Mesendoderm (in vitro differentiated cells): ENCODE data around the gene SLC10A7.

Experiments used
- DNase-seq: peaks from one replicate; pipeline ENCODE4 v3.0.0; 2013
- H2AK5ac ChIP-seq: 2 replicates; pipeline ENCODE4 v1.6.1; 2013; ENCODE audit warnings: low read length, inconsistent platforms
- H2BK120ac ChIP-seq: 2 replicates; pipeline ENCODE4 v1.6.1; 2013; ENCODE audit warnings: low read depth, mild to moderate bottlenecking, low read length, moderate library complexity, mixed read lengths
- H2BK15ac ChIP-seq: replicated peaks from 2 replicates; pipeline ENCODE4 v1.6.1; 2013; ENCODE audit warnings: low read depth, mild to moderate bottlenecking, moderate library complexity
- H2BK5ac ChIP-seq: 2 replicates; pipeline ENCODE4 v1.6.1; 2013; ENCODE audit warnings: low read length, inconsistent platforms
- H3K18ac ChIP-seq: 2 replicates; pipeline ENCODE4 v1.6.1; 2013; ENCODE audit warnings: mild to moderate bottlenecking, low read length, mixed read lengths
- H3K23ac ChIP-seq: one replicate; pipeline ENCODE4 v1.6.1; 2013; ENCODE audit warnings: low read length
- H3K27ac ChIP-seq: 2 replicates; pipeline ENCODE4 v1.5.1; 2013; ENCODE audit warnings: low read depth, mild to moderate bottlenecking, inconsistent platforms, low read length, moderate library complexity
- H3K27me3 ChIP-seq: 2 replicates; pipeline ENCODE4 v1.6.1; 2013; ENCODE audit warnings: low read length, control low read depth, mild to moderate bottlenecking, inconsistent platforms; ENCODE audit not compliant: insufficient read depth, poor library complexity
- H3K36me3 ChIP-seq: 2 replicates; pipeline ENCODE4 v1.6.1; 2013; ENCODE audit warnings: low read length, inconsistent platforms; ENCODE audit not compliant: control insufficient read depth, insufficient read depth
- H3K4ac ChIP-seq: one replicate; pipeline ENCODE4 v1.6.1; 2013; ENCODE audit warnings: low read depth, mild to moderate bottlenecking, low read length, moderate library complexity
- H3K4me1 ChIP-seq: 2 replicates; pipeline ENCODE4 v1.6.1; 2013; ENCODE audit warnings: low read depth, low read length, inconsistent platforms; ENCODE audit not compliant: control insufficient read depth
- H3K4me2 ChIP-seq: 2 replicates; pipeline ENCODE4 v1.6.1; 2013; ENCODE audit warnings: low read length
- H3K4me3 ChIP-seq: 2 replicates; pipeline ENCODE4 v1.5.1; 2013; ENCODE audit warnings: mild to moderate bottlenecking, low read length
- H3K56ac ChIP-seq: one replicate; pipeline ENCODE4 v1.6.1; 2013; ENCODE audit warnings: low read length
- H3K79me1 ChIP-seq: 2 replicates; pipeline ENCODE4 v1.6.1; 2013; ENCODE audit warnings: low read length, inconsistent platforms
- H3K79me2 ChIP-seq: 2 replicates; pipeline ENCODE4 v1.6.1; 2013; ENCODE audit warnings: mild to moderate bottlenecking, low read length; ENCODE audit not compliant: control insufficient read depth, insufficient read depth
- H3K9ac ChIP-seq: 2 replicates; pipeline ENCODE4 v1.6.1; 2013; ENCODE audit warnings: low read length, inconsistent platforms
- H4K5ac ChIP-seq: one replicate; pipeline ENCODE4 v1.6.1; 2013; ENCODE audit warnings: low read length
- H4K8ac ChIP-seq: one replicate; pipeline ENCODE4 v1.6.1; 2013; ENCODE audit warnings: low read depth, mild to moderate bottlenecking, control low read depth, low read length, moderate library complexity
- WGBS: extraction: QIAGEN DNeasy Blood & Tissue Kit; methylation state at CpG from one replicate; pipeline ENCODE4 v1.1.7; 2013; ENCODE audit warnings: low lambda C conversion rate, missing lambda C conversion rate; ENCODE audit not compliant: insufficient coverage; ENCODE audit errors: extremely low coverage; 5-methylcytosine and 5-hydroxymethylcytosine counted together

Gene SLC10A7

GRCh38 chr4:146302822-146303221, 218.9 kb downstream of the SLC10A7 start:
- H2BK5ac ChIP-seq: no peak overlapping the region
- no peaks in the 10 kb centered on the region for H3K36me3 ChIP-seq
- no CpG with 5 or more reads among the region's 2 CpGs for WGBS
- H3K79me1 ChIP-seq: no peaks in the 10 kb centered on the region
- H3K4ac ChIP-seq: no peak overlapping the region
- no peak overlapping the region for H2BK120ac ChIP-seq
- no peak overlapping the region for H3K23ac ChIP-seq
- no peak overlapping the region for H4K5ac ChIP-seq
- DNase-seq: no peak
- no peak overlapping the region for H3K56ac ChIP-seq
- no peak overlapping the region for H3K18ac ChIP-seq
- no peaks in the 10 kb centered on the region for H3K27me3 ChIP-seq
- H3K4me3 ChIP-seq: no peak overlapping the region
- no peak overlapping the region for H4K8ac ChIP-seq
- no peak overlapping the region for H3K9ac ChIP-seq
- no peak overlapping the region for H3K27ac ChIP-seq
- H3K4me2 ChIP-seq: no peak overlapping the region
- H3K4me1 ChIP-seq: no peaks in the 10 kb centered on the region
- no peaks in the 10 kb centered on the region for H3K79me2 ChIP-seq
- H2BK15ac ChIP-seq: no peak overlapping the region
- H2AK5ac ChIP-seq: no peak overlapping the region

- Histone ChIP-seq H3K4me3 (no peak overlapping the region), H4K8ac (no peak overlapping the region), H2BK15ac (no peak overlapping the region), H2BK5ac (no peak overlapping the region), H2AK5ac (no peak overlapping the region), H4K5ac (no peak overlapping the region), H3K79me2 (no peaks in the 10 kb centered on the region), H3K36me3 (no peaks in the 10 kb centered on the region), H3K9ac (no peak overlapping the region), H3K4me1 (no peaks in the 10 kb centered on the region), H3K4me2 (no peak overlapping the region), H2BK120ac (no peak overlapping the region), H3K27me3 (no peaks in the 10 kb centered on the region), H3K23ac (no peak overlapping the region), H3K79me1 (no peaks in the 10 kb centered on the region), H3K27ac (no peak overlapping the region), H3K18ac (no peak overlapping the region), H3K4ac (no peak overlapping the region), H3K56ac (no peak overlapping the region)
- WGBS: no CpG with 5 or more reads among the region's 3 CpGs
- no peak for DNase-seq
These were observed 222.1 kb downstream of the SLC10A7 start for GRCh38 chr4:146299607-146300006.

GRCh38 chr4:146294776-146295175, 227.0 kb downstream of the SLC10A7 start:
- no peak overlapping the region for H3K27ac ChIP-seq
- H3K27me3 ChIP-seq: no peaks in the 10 kb centered on the region
- no CpG with 5 or more reads among the region's 2 CpGs for WGBS
- no peak overlapping the region for H3K4me2 ChIP-seq
- H2BK120ac ChIP-seq: no peak overlapping the region
- no peak overlapping the region for H4K5ac ChIP-seq
- H3K36me3 ChIP-seq: no peaks in the 10 kb centered on the region
- H2BK5ac ChIP-seq: no peak overlapping the region
- no peak overlapping the region for H3K56ac ChIP-seq
- H3K4me3 ChIP-seq: no peak overlapping the region
- H3K23ac ChIP-seq: no peak overlapping the region
- H4K8ac ChIP-seq: peak overlapping the region; percentile 13
- DNase-seq: no peak
- H3K79me2 ChIP-seq: no peaks in the 10 kb centered on the region
- H3K18ac ChIP-seq: no peak overlapping the region
- H3K4me1 ChIP-seq: no peaks in the 10 kb centered on the region
- no peaks in the 10 kb centered on the region for H3K79me1 ChIP-seq
- H2BK15ac ChIP-seq: no peak overlapping the region
- H3K4ac ChIP-seq: no peak overlapping the region
- no peak overlapping the region for H2AK5ac ChIP-seq
- H3K9ac ChIP-seq: no peak overlapping the region

GRCh38 chr4:146292508-146292907, 229.2 kb downstream of the SLC10A7 start:
- no peaks in the 10 kb centered on the region for H3K79me2 ChIP-seq
- H3K23ac ChIP-seq: no peak overlapping the region
- H3K4me1 ChIP-seq: no peaks in the 10 kb centered on the region
- H3K4me3 ChIP-seq: no peak overlapping the region
- no peak overlapping the region for H2AK5ac ChIP-seq
- no peak overlapping the region for H3K4ac ChIP-seq
- H4K8ac ChIP-seq: no peak overlapping the region
- no peak overlapping the region for H2BK120ac ChIP-seq
- no peak overlapping the region for H3K56ac ChIP-seq
- WGBS: no CpG with 5 or more reads among the region's 2 CpGs
- H3K18ac ChIP-seq: no peak overlapping the region
- H3K27ac ChIP-seq: no peak overlapping the region
- no peak for DNase-seq
- no peak overlapping the region for H3K9ac ChIP-seq
- H3K79me1 ChIP-seq: no peaks in the 10 kb centered on the region
- no peak overlapping the region for H4K5ac ChIP-seq
- no peak overlapping the region for H3K4me2 ChIP-seq
- no peak overlapping the region for H2BK5ac ChIP-seq
- H3K36me3 ChIP-seq: no peaks in the 10 kb centered on the region
- no peaks in the 10 kb centered on the region for H3K27me3 ChIP-seq
- H2BK15ac ChIP-seq: no peak overlapping the region

GRCh38 chr4:146291313-146291712, 230.4 kb downstream of the SLC10A7 start:
- Histone ChIP-seq H3K27ac (no peak overlapping the region), H3K27me3 (no peaks in the 10 kb centered on the region), H3K79me1 (no peaks in the 10 kb centered on the region), H3K79me2 (no peaks in the 10 kb centered on the region), H2BK5ac (no peak overlapping the region), H3K4ac (no peak overlapping the region), H4K5ac (no peak overlapping the region), H3K18ac (no peak overlapping the region), H3K36me3 (no peaks in the 10 kb centered on the region), H2BK15ac (no peak overlapping the region), H3K4me3 (no peak overlapping the region), H2BK120ac (no peak overlapping the region), H3K56ac (no peak overlapping the region), H2AK5ac (no peak overlapping the region), H3K23ac (no peak overlapping the region), H4K8ac (no peak overlapping the region), H3K4me2 (no peak overlapping the region), H3K4me1 (no peaks in the 10 kb centered on the region), H3K9ac (no peak overlapping the region)
- no CpG with 5 or more reads among the region's 1 CpG for WGBS
- DNase-seq: peak; percentile 18

- Histone ChIP-seq H3K18ac (no peak overlapping the region), H3K9ac (no peak overlapping the region), H3K23ac (no peak overlapping the region), H2BK5ac (no peak overlapping the region), H3K79me2 (no peaks in the 10 kb centered on the region), H3K36me3 (no peaks in the 10 kb centered on the region), H3K56ac (no peak overlapping the region), H3K4me1 (no peaks in the 10 kb centered on the region), H3K27me3 (no peaks in the 10 kb centered on the region), H4K8ac (no peak overlapping the region), H2BK120ac (no peak overlapping the region), H3K4ac (no peak overlapping the region), H3K27ac (no peak overlapping the region), H4K5ac (no peak overlapping the region), H3K79me1 (no peaks in the 10 kb centered on the region), H3K4me3 (no peak overlapping the region), H2BK15ac (no peak overlapping the region), H2AK5ac (no peak overlapping the region), H3K4me2 (no peak overlapping the region)
- DNase-seq: no peak
- no CpG with 5 or more reads among the region's 4 CpGs for WGBS
These were observed 233.5 kb downstream of the SLC10A7 start for GRCh38 chr4:146288193-146288592.
